ENCODE data around the gene ZNF521. TPM values are rescaled to one million over a fixed set of nuclear protein-coding genes. Genes with fewer than 3 reads are reported as not detected.

ZNF521 gene
- total and polyA plus RNA-seq, 2 experiments from 2014 or later, result 3.1 to 9.2 TPM

- TF ChIP-seq ZNF462 (CRISPR knock-in tag; IDR thresholded peaks at IDR 0.05), result no peak
- TF ChIP-seq ZNF114 (CRISPR knock-in tag; IDR thresholded peaks at IDR 0.05), result no peak
- no peak for TF ChIP-seq EZH2 (IDR thresholded peaks at IDR 0.05; ENCODE audit: low read depth, unreplicated experiment)
- TF ChIP-seq ZNF331 (CRISPR knock-in tag; IDR thresholded peaks at IDR 0.05; ENCODE audit: low read depth), result no peak
Measured at GRCh38 chr18:25284861-25285550, 67.0 kb downstream of the ZNF521 start (continued).

GRCh38 chr18:25284281-25284680 is 67.7 kb downstream of the ZNF521 start:
- H3K27ac ChIP-seq (ENCODE audit: low read depth), result peak overlapping the region; percentile 28
- no peaks in the 10 kb centered on the region for H3K36me3 Mint-ChIP-seq (ENCODE audit: low read depth)
- TF ChIP-seq EZH2 (IDR thresholded peaks at IDR 0.05; ENCODE audit: low read depth, unreplicated experiment), result no peak
- no peak for TF ChIP-seq NANOG (IDR thresholded peaks at IDR 0.05; ENCODE audit: borderline replicate concordance)
- no peak for TF ChIP-seq ZNF114 (CRISPR knock-in tag; IDR thresholded peaks at IDR 0.05)
- no peak for TF ChIP-seq ZNF462 (CRISPR knock-in tag; IDR thresholded peaks at IDR 0.05)

More at GRCh38 chr18:25284281-25284680, 67.7 kb downstream of the ZNF521 start:
- H3K36me3 ChIP-seq (ENCODE audit: insufficient read depth), result no peaks in the 10 kb centered on the region
- no peaks in the 10 kb centered on the region for H3K27me3 ChIP-seq (ENCODE audit: insufficient read depth)
- peaks cover 24% of the 10 kb centered on the region for H3K4me1 Mint-ChIP-seq
- no peak overlapping the region for H3K27ac Mint-ChIP-seq
- H3K27me3 Mint-ChIP-seq (ENCODE audit: insufficient read depth, low read depth, poor library complexity), result peaks cover 7% of the 10 kb centered on the region
- H3K4me3 ChIP-seq, result no peak overlapping the region
- no peaks in the 10 kb centered on the region; the same call in 2 of the 3 replicates for H3K9me3 Mint-ChIP-seq
- no peak for ATAC-seq
- no peak for DNase-seq (ENCODE audit: low spot score)
- H3K4me2 ChIP-seq, result peak overlapping the region; percentile 62; the same call in 1 of the 2 replicates
- H3K9me2 ChIP-seq (ENCODE audit: insufficient read depth), result no peaks in the 10 kb centered on the region
- no peak overlapping the region for H3K4me3 Mint-ChIP-seq
- H2AFZ ChIP-seq, result no peak overlapping the region
- no peaks in the 10 kb centered on the region for H3K79me2 ChIP-seq (replicated peaks; ENCODE audit: insufficient read depth)
- H3K4me1 ChIP-seq (ENCODE audit: insufficient read depth), result peaks cover 59% of the 10 kb centered on the region
- H4K20me1 ChIP-seq (replicated peaks; ENCODE audit: insufficient read depth), result no peaks in the 10 kb centered on the region; the same call in 1 of the 2 replicates
- H3F3A ChIP-seq (replicated peaks; ENCODE audit: low read depth), result no peaks in the 10 kb centered on the region

Data from GM23338 (cell line).